CD1c-positive myeloid dendritic cell (primary cell): ENCODE data around the gene POLR2L.

ENCODE experiments used
- DNase-seq: peaks from one replicate; pipeline ENCODE4 v3.0.0-alpha.2; 2016; ENCODE audit errors: extremely low spot score

Gene POLR2L

DNA sequence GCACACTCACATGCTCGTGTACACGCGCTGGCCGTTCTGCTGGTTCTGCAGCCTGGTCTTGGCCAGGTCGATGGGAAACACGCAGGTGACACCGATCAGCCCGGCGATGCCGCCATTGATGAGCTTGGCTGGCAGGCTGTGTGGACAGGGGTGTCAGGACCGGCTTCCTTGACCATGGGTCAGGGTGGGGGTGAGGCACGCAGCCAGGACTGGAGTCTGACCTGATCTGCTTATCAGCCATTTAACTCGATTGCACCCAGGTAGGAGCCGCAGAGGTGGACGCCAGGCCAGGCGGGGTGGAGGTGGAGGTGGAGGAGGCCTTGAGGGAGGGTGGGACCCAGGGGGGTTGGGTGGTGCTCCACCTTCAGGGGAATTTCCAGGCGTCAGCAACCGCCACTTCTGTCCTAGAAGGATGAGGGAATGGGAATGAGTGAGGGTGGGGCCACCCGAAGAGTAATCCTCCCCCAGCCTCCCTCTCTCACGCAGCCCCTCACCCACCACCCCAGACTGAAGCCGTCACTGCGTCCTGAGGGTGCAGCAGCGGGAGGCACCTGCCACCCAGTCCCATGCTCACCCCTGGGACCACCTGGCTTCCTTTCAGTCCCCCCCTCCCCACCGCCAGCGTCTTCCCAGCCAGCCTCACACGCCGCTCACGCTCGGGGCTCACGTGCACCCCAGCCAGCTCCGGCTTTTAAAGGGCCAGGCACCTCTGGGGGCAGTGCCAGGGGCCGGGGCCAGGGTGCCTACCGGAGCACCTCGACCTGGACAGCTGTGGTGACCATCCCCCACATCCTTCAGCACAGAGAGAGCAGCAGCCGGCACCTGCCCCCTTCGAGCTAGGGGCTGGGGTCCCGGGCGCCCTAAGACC lies 47.3 kb downstream of the POLR2L start:
- no peak for DNase-seq

DNA sequence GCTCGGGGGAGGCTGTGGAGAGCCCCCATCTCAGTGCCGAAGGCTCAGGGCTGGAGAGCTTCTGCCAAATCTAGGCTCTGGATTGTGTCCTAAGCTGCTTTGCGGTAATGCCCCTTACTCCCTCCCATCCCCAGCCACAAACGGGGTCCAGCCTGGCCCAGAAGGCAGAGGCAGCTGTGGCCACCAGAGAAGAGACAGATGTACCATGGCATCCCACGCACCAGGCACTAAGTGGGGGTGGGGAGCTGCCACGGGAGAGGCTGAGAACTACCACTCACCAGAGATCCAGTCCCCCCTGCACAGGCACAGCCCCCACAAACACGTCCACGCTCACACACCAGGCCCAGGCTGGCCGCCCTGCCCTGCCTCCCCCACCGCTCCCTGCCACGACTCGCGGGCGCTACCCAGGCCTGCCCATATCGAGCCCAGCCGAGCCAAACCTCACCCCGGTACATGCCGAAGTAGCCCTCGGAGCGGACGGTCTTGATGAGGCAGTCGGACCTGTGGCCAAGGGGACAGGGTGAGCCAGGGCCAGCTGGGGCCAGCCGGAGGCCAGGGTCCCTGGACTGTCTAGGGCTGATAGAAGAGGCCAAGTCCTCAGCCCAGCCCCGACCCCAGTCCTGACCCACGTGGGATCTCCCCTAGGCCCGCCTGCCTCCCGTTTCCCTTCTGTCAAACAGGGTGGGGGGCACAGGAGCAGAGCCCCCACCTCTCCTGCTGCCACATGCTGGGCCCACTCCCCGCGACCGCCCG lies 48.1 kb downstream of the POLR2L start:
- DNase-seq, result no peak

DNA sequence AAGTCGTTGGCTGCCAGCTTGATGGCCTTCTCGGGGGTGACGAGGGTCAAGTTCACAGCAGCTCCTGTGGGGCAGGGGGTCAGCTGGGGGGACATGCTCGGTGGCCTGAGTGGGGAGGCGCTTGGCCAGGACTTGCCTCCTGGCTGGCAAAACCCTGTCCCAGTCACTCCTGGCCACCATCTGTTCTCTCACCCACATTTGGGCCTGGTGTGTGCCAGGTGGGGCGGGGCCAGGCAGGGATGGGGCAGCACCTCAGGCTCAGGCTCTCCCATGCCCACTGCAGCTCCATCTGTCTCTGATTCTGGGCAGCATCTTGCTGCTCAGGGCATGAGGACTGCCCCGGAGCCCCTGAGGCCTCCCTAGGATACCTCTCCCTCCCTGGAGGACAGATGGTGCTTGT lies 48.8 kb downstream of the POLR2L start:
- DNase-seq, result no peak

DNA sequence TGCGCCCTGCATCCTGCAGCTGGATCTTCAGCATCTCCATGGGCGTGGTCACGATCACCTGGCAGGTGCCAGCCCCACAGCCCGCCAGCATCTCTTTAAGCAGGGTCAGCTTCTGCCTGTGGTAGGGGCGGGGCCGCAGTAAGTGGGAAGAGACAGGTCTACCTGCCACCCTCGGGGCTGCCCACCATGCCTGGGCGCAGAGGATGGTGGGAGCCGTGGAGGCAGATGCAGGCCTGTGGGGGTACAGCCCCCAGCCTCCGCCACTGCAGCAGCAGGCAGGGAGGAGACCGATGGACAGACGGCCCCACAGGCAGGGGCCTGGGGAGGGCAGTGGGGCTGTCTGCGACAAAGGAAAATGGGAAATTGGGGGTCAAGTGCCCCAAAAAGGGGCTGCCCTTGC lies 49.5 kb downstream of the POLR2L start:
- no peak for DNase-seq

DNA sequence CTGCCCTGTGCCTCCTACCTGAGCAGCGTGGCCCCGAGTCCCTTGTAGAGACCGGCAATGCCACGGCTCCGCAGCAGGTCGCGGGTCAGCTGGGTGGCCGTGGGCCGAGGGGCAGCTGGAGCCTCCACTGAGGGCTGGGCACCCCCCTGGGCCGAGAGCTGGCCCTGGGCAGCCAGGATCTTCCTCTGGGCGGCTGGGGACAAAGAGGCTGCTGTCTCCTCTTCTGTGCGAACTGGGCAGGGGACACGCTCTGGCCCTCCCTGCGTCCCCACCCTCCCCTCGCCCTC lies 49.9 kb downstream of the POLR2L start:
- no peak for DNase-seq

GRCh38 chr11:791658-792534 lies 50.4 kb downstream of the POLR2L start:
- no peak for DNase-seq

- no peak for DNase-seq
These were observed 51.4 kb downstream of the POLR2L start for GRCh38 chr11:790721-791564.

DNA sequence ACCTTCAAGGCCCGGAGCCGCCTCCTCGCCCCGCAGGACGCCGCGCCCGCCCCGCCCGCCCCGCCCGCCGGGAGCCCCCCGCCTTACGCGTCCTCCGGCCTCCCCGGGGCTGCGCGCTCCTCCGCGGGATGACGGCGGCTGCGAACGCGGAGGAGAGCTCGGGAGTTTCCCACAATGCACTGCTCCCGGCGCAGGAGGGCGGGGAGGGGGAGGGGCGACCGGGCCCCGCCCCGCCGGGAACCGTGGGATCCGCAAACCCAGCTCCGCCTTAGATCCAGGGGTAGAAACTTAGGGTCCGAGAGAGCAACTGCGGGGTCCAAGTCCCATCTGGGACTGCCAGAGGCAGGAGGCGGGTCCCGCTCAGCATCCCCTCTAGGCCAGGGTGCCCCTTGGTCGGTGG lies 52.4 kb downstream of the POLR2L start, which contains the start of gene CEND1:
Gene CEND1, minus strand, starts transcription at position 148 of the 400 bp plus-strand sequence. CDS start 1,514 bp downstream, outside the sequence.
- peak; percentile 44 for DNase-seq
